ENCODE measurements around the gene CHST11.

The CHST11 gene

DNA sequence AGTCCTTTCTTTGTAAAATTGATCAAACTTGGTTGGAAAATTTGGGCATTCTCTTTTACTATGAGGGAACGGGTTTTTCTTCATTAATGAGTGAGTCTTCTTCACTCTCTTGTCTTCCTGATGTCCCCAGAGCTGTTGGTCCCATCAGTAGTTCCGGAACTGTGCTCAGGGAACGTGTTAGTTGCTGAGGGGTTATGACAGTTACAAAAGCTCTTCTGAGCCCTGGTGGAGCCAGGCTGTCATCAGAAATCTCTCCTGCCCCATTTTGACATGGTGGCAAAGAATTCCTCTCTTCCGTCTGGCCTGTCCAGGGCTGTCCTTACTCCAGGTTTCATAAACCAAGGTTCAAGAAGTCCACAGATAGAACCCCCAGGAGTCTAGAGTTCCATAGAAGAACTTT, 292.8 kb downstream of the CHST11 start:
- H3K27ac ChIP-seq = no peak overlapping the region

DNA sequence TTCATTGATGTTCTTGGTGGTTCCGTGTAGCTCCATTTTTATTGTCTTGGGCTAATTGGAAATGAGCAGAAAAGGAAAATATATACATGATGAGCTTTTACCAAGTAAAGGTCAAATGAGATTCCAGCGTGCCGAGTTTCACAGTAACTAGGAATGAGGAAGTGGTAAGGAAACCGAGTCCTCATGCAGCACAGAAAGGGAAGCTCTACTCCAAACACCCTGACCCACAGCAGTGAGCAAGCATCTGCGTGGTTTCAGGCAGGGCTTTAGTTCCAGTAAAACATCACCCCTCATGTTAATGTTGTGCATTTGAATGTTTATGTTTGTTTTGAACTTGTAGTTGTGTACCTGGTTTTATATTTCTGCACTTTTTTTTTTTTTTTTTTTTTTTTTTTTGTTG, 293.3 kb downstream of the CHST11 start:
- TF ChIP-seq, protein P1, sequence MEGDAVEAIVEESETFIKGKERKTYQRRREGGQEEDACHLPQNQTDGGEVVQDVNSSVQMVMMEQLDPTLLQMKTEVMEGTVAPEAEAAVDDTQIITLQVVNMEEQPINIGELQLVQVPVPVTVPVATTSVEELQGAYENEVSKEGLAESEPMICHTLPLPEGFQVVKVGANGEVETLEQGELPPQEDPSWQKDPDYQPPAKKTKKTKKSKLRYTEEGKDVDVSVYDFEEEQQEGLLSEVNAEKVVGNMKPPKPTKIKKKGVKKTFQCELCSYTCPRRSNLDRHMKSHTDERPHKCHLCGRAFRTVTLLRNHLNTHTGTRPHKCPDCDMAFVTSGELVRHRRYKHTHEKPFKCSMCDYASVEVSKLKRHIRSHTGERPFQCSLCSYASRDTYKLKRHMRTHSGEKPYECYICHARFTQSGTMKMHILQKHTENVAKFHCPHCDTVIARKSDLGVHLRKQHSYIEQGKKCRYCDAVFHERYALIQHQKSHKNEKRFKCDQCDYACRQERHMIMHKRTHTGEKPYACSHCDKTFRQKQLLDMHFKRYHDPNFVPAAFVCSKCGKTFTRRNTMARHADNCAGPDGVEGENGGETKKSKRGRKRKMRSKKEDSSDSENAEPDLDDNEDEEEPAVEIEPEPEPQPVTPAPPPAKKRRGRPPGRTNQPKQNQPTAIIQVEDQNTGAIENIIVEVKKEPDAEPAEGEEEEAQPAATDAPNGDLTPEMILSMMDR (IDR thresholded peaks at IDR 0.05) = no peak
- TF ChIP-seq ZFX (IDR thresholded peaks at IDR 0.05; ENCODE audit: borderline replicate concordance) = no peak
- H3K27ac ChIP-seq = no peak overlapping the region

More for the DNA sequence above, 292.8 kb downstream of the CHST11 start:
- no peak for TF ChIP-seq ZFX (IDR thresholded peaks at IDR 0.05; ENCODE audit: borderline replicate concordance)
- TF ChIP-seq, protein P1 (IDR thresholded peaks at IDR 0.05) = no peak

DNA sequence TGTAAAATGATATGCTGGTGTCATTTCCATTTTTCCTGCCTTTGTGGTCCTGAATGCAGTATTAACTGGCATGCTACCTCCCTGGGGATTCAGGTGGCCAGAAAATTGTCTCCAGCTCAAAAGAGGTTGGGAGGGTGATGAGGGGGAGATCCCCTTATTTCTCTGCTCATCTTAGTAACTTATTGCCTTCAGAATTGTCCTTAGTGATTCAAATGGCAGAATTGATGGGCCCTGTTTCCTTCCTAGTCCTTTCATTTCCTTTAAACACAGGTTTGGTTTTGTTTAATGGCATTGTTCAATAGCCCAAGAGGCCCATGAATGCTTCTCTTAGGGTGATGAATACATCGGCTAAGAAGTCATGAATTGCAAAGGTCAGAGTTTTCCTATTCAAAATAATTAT, 294.4 kb downstream of the CHST11 start:
- TF ChIP-seq ZFX (IDR thresholded peaks at IDR 0.05; ENCODE audit: borderline replicate concordance) = no peak
- H3K27ac ChIP-seq = no peak overlapping the region

DNA sequence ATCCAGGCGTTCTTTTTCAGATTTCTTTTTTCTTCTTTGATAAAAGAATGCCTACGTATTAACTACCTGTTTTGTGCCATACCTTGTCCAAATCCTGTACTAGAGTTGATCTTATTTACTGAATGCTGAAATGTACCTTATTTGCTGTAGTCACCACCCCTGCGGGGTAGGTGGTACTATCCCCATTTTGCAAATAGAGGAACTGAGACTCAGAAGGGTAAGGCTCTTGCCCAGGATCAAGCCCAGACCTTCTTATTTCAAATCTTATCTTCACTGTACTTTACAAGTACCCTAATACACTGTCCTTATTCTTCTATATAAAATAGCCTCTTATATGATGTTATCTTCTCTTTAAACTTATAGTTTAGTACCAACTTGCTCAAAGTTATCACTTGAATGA, 294.8 kb downstream of the CHST11 start:
- no peak overlapping the region for H3K27ac ChIP-seq
- TF ChIP-seq, protein P1 (IDR thresholded peaks at IDR 0.05) = no peak
- no peak for TF ChIP-seq ZFX (IDR thresholded peaks at IDR 0.05; ENCODE audit: borderline replicate concordance)

DNA sequence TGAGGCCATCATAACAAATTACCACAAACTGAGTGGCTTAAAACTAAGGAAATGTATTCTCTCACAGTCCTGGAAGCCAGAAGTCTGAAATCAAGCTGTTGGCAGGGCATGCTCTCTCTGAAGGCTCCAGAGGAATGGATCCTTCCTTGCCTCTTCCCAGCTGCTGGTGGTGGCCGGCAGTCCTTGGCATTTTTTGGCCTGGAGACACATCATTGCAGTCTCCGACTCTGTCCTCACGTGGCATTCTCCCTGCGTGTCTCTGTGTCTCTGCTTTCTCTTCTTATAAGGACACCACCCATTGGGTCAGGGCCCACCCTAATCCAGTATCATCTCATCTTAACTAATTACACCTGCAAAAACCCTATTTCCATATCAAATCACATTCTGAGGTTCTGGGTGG, 295.3 kb downstream of the CHST11 start:
- no peak overlapping the region for H3K27ac ChIP-seq
- TF ChIP-seq, protein P1 (IDR thresholded peaks at IDR 0.05) = no peak
- no peak for TF ChIP-seq ZFX (IDR thresholded peaks at IDR 0.05; ENCODE audit: borderline replicate concordance)

DNA sequence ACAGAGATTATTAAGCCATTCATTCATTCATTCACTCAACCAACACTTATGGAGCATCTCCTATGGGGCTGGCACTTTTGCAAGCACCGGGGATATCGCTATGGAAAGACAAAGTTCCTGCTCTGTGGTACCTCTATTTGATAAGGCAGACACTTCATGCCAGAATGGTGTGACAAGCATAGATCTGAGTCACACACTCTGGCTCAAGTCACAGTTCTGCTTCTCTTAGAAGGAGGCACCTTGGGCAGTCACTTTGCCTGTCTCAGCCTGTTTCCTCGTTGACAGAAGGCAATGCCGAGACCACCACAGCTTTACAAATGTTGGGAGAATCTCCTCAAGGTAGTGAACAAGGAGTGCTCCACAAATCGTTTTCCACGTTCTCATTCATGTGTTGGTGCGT, 296.1 kb downstream of the CHST11 start:
- TF ChIP-seq ZFX (IDR thresholded peaks at IDR 0.05; ENCODE audit: borderline replicate concordance) = no peak
- TF ChIP-seq, protein P1 (IDR thresholded peaks at IDR 0.05) = no peak
- no peak overlapping the region for H3K27ac ChIP-seq

DNA sequence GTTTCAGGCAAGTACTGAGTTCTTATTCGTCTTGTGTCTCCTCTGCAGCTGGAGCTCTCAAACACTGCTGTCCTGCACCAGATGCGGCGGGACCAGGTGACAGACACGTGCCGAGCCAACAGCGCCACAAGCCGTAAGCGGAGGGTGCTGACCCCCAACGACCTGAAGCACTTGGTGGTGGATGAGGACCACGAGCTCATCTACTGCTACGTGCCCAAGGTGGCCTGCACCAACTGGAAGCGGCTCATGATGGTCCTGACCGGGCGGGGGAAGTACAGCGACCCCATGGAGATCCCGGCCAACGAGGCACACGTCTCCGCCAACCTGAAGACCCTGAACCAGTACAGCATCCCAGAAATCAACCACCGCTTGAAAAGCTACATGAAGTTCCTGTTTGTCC, 300.2 kb downstream of the CHST11 start:
- no peak overlapping the region for H3K27ac ChIP-seq
- TF ChIP-seq ZFX (IDR thresholded peaks at IDR 0.05; ENCODE audit: borderline replicate concordance) = no peak
- TF ChIP-seq, protein P1 (IDR thresholded peaks at IDR 0.05) = no peak

DNA sequence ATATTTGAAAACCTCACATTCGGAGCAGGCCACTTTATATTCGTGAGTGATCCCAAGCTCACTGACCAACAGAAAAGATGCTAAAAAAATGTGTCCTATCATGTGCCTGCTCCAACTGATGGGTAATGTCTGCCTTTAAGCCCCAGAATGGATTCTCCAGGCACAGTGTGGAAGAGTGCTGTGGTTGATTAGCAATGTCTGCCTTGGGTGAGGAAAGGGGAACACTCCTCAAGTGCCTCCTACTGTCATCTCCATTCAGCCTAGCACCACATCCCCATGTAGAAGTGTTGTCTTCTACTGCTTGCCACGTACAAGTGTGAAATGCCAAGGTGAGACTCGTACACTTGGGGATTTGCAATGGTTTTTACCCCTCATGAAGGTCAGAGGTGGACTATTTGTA, 302.0 kb downstream of the CHST11 start:
- no peak overlapping the region for H3K27ac ChIP-seq
- no peak for TF ChIP-seq ZFX (IDR thresholded peaks at IDR 0.05; ENCODE audit: borderline replicate concordance)
- TF ChIP-seq, protein P1 (IDR thresholded peaks at IDR 0.05) = no peak

Measured in 22Rv1 (cell line).